GM13977 (cell line): ENCODE data around the gene BTBD16.

Experiments used
- DNase-seq: peaks from one replicate; pipeline ENCODE4 v3.0.0; 2012; ENCODE audit warnings: low spot score
- CTCF ChIP-seq: IDR thresholded peaks from 2 replicates; pipeline ENCODE4 v1.5.1; 2012; ENCODE audit warnings: mild to moderate bottlenecking, control low read depth; ENCODE audit not compliant: insufficient read depth; ENCODE audit errors: extremely low read depth, missing control alignments
- in situ Hi-C: fragments of 300-500 bp; cut with MboI; formaldehyde crosslinking; loops from one replicate; pipeline ENCODE4 v1.12.0; 2022; ENCODE audit warnings: low sequenced_read_pairs, low pct_unique_long_range_greater_than_20kb, mixed read lengths, inconsistent platforms; ENCODE audit not compliant: unreplicated experiment

Gene BTBD16

DNA sequence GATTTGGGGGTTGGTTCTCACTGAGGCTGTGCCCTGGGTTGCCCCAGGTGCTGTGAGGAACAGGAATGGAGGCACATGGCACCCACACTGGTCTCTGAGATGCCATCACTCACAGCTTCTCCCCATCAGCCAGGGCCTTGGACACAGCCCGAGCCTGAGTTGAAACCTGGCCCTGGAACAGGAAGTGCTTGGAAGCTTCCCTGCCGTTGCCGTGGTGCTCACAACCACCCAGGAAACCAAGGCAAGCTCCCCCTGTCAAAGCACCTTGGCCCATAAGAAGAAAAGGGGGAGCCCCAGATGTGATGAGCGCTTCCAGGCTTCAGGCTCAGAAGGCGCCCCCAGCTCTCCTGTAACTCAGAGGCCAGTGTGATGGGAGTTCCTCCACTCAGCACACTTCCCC, at the start of gene BTBD16:
BTBD16 (plus strand) TSS at position 221 of the 400 bp plus-strand sequence. CDS start 3,786 bp downstream, outside the sequence.
- TF ChIP-seq CTCF: no peak
- no peak for DNase-seq
- in situ Hi-C loops: no loop called here

- in situ Hi-C loops: no loop called here
- TF ChIP-seq CTCF: no peak
- DNase-seq: no peak
These were observed 49.1 kb upstream of the BTBD16 start for GRCh38 chr10:122221958-122222357.

GRCh38 chr10:122222638-122223037, 48.5 kb upstream of the BTBD16 start:
- no peak for TF ChIP-seq CTCF
- in situ Hi-C loops: no loop called here
- no peak for DNase-seq

- TF ChIP-seq CTCF: no peak
- in situ Hi-C loops: no loop called here
- no peak for DNase-seq
These were observed 46.9 kb upstream of the BTBD16 start for GRCh38 chr10:122224159-122224558.

- in situ Hi-C loops: no loop called here
- TF ChIP-seq CTCF: no peak
These were observed 45.8 kb upstream of the BTBD16 start for GRCh38 chr10:122225330-122225729.

GRCh38 chr10:122227754-122228153, 43.3 kb upstream of the BTBD16 start:
- DNase-seq: no peak
- TF ChIP-seq CTCF: no peak
- in situ Hi-C loops: no loop called here

More at GRCh38 chr10:122225330-122225729, 45.8 kb upstream of the BTBD16 start:
- DNase-seq: no peak

DNA sequence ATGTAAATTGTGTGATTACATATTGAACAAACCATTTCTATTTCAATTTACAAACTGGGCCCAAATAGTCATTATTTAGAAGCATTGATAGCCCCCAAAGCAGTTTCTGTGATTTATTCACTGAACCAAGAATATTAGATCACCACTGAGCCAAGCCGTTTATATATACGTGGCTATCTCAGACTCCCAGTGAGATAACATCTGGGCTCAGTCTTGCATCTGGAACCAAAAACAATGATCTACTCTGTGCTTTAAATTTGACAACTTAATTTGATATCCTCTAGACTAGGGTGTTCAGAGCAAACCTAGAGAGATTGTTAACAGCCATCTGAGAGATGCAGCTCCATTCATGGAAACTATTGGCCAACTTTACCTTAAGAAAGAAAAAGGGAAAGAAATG, 41.4 kb upstream of the BTBD16 start:
- DNase-seq: no peak
- in situ Hi-C loops: no loop called here
- TF ChIP-seq CTCF: no peak
